H1 (cell line): ENCODE data around the gene PIK3R1. TPM values are rescaled to one million over a fixed set of nuclear protein-coding genes. Genes with fewer than 3 reads are reported as not detected.

Experiments used
- CTCF ChIA-PET: fragments of 300-600 bp; sonication (Branson Sonifier 250); formaldehyde crosslinking; loops from one replicate; lab custom pipeline; 2021; ENCODE audit not compliant: partially characterized antibody; lab: Charles Lee
- POLR2A ChIA-PET: fragments of 300-600 bp; sonication (Branson Sonifier 250); formaldehyde crosslinking; loops from one replicate; lab custom pipeline; 2021; ENCODE audit warnings: inconsistent platforms; ENCODE audit not compliant: partially characterized antibody; lab: Charles Lee
- DNase-seq, 2 experiments: peaks; one replicate each; pipeline versions ENCODE4 v3.0.0 to v3.0.0-alpha.2; 2010 to 2022; ENCODE audit warnings: low spot score in 2 of 2, low read depth in 1 of 2, mixed read lengths in 1 of 2
- FAIRE-seq: peaks from 2 replicates; lab custom pipeline; 2011; peaks lifted over from hg19 to GRCh38; lab: Jason Lieb, UNC
- H2AFZ ChIP-seq: 2 replicates; pipeline ENCODE4 v1.8.1; 2012; ENCODE audit warnings: low read length, inconsistent platforms
- H2AK5ac ChIP-seq: 2 replicates; pipeline ENCODE4 v1.6.1; 2013; ENCODE audit warnings: low read depth, low read length
- H2BK120ac ChIP-seq: replicated peaks from 2 replicates; pipeline ENCODE3; 2013; ENCODE audit warnings: low read depth, low read length, inconsistent platforms
- H2BK12ac ChIP-seq: 2 replicates; pipeline ENCODE4 v1.6.1; 2013; ENCODE audit warnings: low read depth, low read length
- H2BK15ac ChIP-seq: 2 replicates; pipeline ENCODE4 v1.6.1; 2013; ENCODE audit warnings: low read length
- H2BK20ac ChIP-seq: 2 replicates; pipeline ENCODE4 v1.6.1; 2013; ENCODE audit warnings: low read length
- H2BK5ac ChIP-seq: 2 replicates; pipeline ENCODE4 v1.6.1; 2013; ENCODE audit warnings: low read depth, low read length
- H3K14ac ChIP-seq: 2 replicates; pipeline ENCODE4 v1.6.1; 2013; ENCODE audit warnings: inconsistent platforms; ENCODE audit not compliant: insufficient read length
- H3K18ac ChIP-seq: 2 replicates; pipeline ENCODE4 v1.6.1; 2013; ENCODE audit warnings: low read length; ENCODE audit errors: extremely low read depth
- H3K23ac ChIP-seq: 2 replicates; pipeline ENCODE4 v1.6.1; 2013; ENCODE audit warnings: inconsistent platforms; ENCODE audit not compliant: insufficient read length
- H3K23me2 ChIP-seq: 2 replicates; pipeline ENCODE4 v1.6.1; 2013; ENCODE audit warnings: low read depth, low read length
- H3K27ac ChIP-seq: 2 replicates; pipeline ENCODE4 v1.6.1; 2011; ENCODE audit warnings: low read depth, low read length, inconsistent platforms
- H3K27me3 ChIP-seq, 4 experiments: replicated peaks in 1 of 4; 1 replicate in 1 of 4; 2 replicates in 3 of 4; pipeline versions ENCODE4 v1.6.1 to v1.8.1; 2011 to 2013; ENCODE audit warnings: low read length in 3 of 4, mild to moderate bottlenecking in 3 of 4, inconsistent platforms in 2 of 4, mixed read lengths in 2 of 4, moderate library complexity in 1 of 4; ENCODE audit not compliant: control insufficient read depth in 3 of 4, insufficient read depth in 3 of 4; ENCODE audit errors: extremely low read depth in 1 of 4
- H3K36me3 ChIP-seq, 4 experiments: 2 replicates each; pipeline versions ENCODE4 v1.6.1 to v1.8.1; 2011 to 2013; ENCODE audit warnings: mild to moderate bottlenecking in 4 of 4, low read length in 3 of 4, moderate library complexity in 2 of 4, control low read depth in 1 of 4, inconsistent platforms in 1 of 4; ENCODE audit not compliant: insufficient read depth in 4 of 4, control insufficient read depth in 2 of 4
- H3K4ac ChIP-seq: replicated peaks from 2 replicates; pipeline ENCODE3; 2013; ENCODE audit warnings: low read length, low read depth, mixed read lengths, inconsistent platforms; ENCODE audit not compliant: insufficient read length
- H3K4me1 ChIP-seq, 4 experiments: replicated peaks in 1 of 4; 1 replicate in 1 of 4; 2 replicates in 3 of 4; pipeline versions ENCODE4 v1.6.1 to v1.8.1; 2011 to 2013; ENCODE audit warnings: low read length in 3 of 4, inconsistent platforms in 2 of 4, mixed read lengths in 1 of 4; ENCODE audit not compliant: insufficient read depth in 4 of 4, control insufficient read depth in 3 of 4
- H3K4me2 ChIP-seq, 2 experiments: 2 replicates each; pipeline versions ENCODE4 v1.6.1 to v1.8.1; 2011 to 2013; ENCODE audit warnings: low read depth in 2 of 2, low read length in 2 of 2, control low read depth in 1 of 2, inconsistent platforms in 1 of 2, mild to moderate bottlenecking in 1 of 2; ENCODE audit not compliant: insufficient read depth in 1 of 2
- H3K4me3 ChIP-seq, 4 experiments: fragments of 200-600, 300-600 bp in 1 of 4; sonication (generic), shearing (Covaris generic), sonication (Bioruptor Twin) in 1 of 4; 2 replicates each; pipeline versions ENCODE4 v1.5.1 to v1.8.1; 2011 to 2016; ENCODE audit warnings: low read length in 4 of 4, low read depth in 3 of 4, control low read depth in 2 of 4, inconsistent platforms in 2 of 4, mild to moderate bottlenecking in 2 of 4, mixed read lengths in 1 of 4, moderate library complexity in 1 of 4; ENCODE audit not compliant: insufficient read depth in 2 of 4; ENCODE audit errors: extremely low read depth in 1 of 4
- H3K56ac ChIP-seq: replicated peaks from 2 replicates; pipeline ENCODE3; 2013; ENCODE audit warnings: low read depth, mild to moderate bottlenecking, mixed read lengths, low read length, inconsistent platforms; ENCODE audit not compliant: insufficient read length
- H3K79me1 ChIP-seq: 2 replicates; pipeline ENCODE4 v1.6.1; 2013; ENCODE audit warnings: low read depth, low read length, control low read depth
- H3K79me2 ChIP-seq, 2 experiments: 2 replicates each; pipeline versions ENCODE4 v1.6.1 to v1.8.1; 2012 to 2013; ENCODE audit warnings: low read length in 2 of 2, mild to moderate bottlenecking in 2 of 2, inconsistent platforms in 1 of 2; ENCODE audit not compliant: insufficient read depth in 2 of 2, control insufficient read depth in 1 of 2
- H3K9ac ChIP-seq, 4 experiments: replicated peaks in 1 of 4; 1 replicate in 1 of 4; 2 replicates in 3 of 4; pipeline versions ENCODE4 v1.6.1 to v1.8.1; 2011 to 2013; ENCODE audit warnings: low read depth in 3 of 4, low read length in 3 of 4, control low read depth in 2 of 4, mild to moderate bottlenecking in 2 of 4, moderate library complexity in 2 of 4, inconsistent platforms in 1 of 4; ENCODE audit errors: extremely low read depth in 1 of 4
- H3K9me3 ChIP-seq, 2 experiments: 2 replicates each; pipeline versions ENCODE4 v1.6.1 to v1.8.1; 2012 to 2013; ENCODE audit warnings: mild to moderate bottlenecking in 2 of 2, moderate library complexity in 2 of 2, control low read depth in 1 of 2, inconsistent platforms in 1 of 2, low read depth in 1 of 2, low read length in 1 of 2, mixed read lengths in 1 of 2; ENCODE audit not compliant: insufficient read depth in 2 of 2
- H4K20me1 ChIP-seq, 2 experiments: replicated peaks in 1 of 2; 2 replicates each; pipeline versions ENCODE3 to v1.8.1; 2011 to 2013; ENCODE audit warnings: inconsistent platforms in 2 of 2, low read length in 2 of 2, mild to moderate bottlenecking in 1 of 2; ENCODE audit not compliant: insufficient read depth in 2 of 2, control insufficient read depth in 1 of 2
- H4K5ac ChIP-seq: 2 replicates; pipeline ENCODE4 v1.6.1; 2013; ENCODE audit warnings: low read length, low read depth, mixed read lengths, inconsistent platforms; ENCODE audit not compliant: insufficient read length
- H4K8ac ChIP-seq: 2 replicates; pipeline ENCODE4 v1.8.0; 2013; ENCODE audit warnings: mild to moderate bottlenecking, moderate library complexity, low read length, inconsistent platforms; ENCODE audit not compliant: insufficient read depth; ENCODE audit errors: extremely low read depth
- H4K91ac ChIP-seq: replicated peaks from 2 replicates; pipeline ENCODE3; 2013; ENCODE audit warnings: low read length, mixed read lengths, inconsistent platforms; ENCODE audit not compliant: insufficient read length
- ASH2L ChIP-seq: fragments of 200-600, 300-600 bp; sonication (generic); IDR thresholded peaks from one replicate; pipeline ENCODE4 v1.7.1; 2017; ENCODE audit warnings: low read length
- BRCA1 ChIP-seq: IDR thresholded peaks from 2 replicates; pipeline ENCODE4 v1.6.1; 2012; ENCODE audit warnings: low read depth, low read length, improper control_type of control experiment
- CREB1 ChIP-seq: IDR thresholded peaks from 2 replicates; pipeline ENCODE4 v1.6.1; 2012; ENCODE audit warnings: inconsistent platforms
- GTF2F1 ChIP-seq: IDR thresholded peaks from 2 replicates; pipeline ENCODE4 v1.6.1; 2012; ENCODE audit warnings: low read depth, low read length, improper control_type of control experiment, borderline replicate concordance
- HDAC2 ChIP-seq, 2 experiments: fragments of 300-600 bp in 1 of 2; sonication (generic) in 1 of 2; IDR thresholded peaks; 2 replicates each; pipeline ENCODE4 v1.6.1; 2011 to 2012; ENCODE audit warnings: low read depth in 2 of 2, low read length in 2 of 2, mild to moderate bottlenecking in 2 of 2, moderate library complexity in 2 of 2, borderline replicate concordance in 1 of 2, inconsistent platforms in 1 of 2
- SRF ChIP-seq: IDR thresholded peaks from 2 replicates; pipeline ENCODE4 v1.6.1; 2011; ENCODE audit warnings: mild to moderate bottlenecking, low read depth, low read length, moderate library complexity
- WGBS, 2 experiments: shearing (Covaris generic) in 1 of 2; methylation state at CpG; one replicate each; pipeline versions ENCODE4 v1.1.6 to v1.1.7; 2013 to 2015; ENCODE audit warnings: low lambda C conversion rate in 2 of 2, mixed read lengths in 2 of 2, inconsistent platforms in 1 of 2, low coverage in 1 of 2, missing lambda C conversion rate in 1 of 2; ENCODE audit not compliant: insufficient replicate concordance in 2 of 2, insufficient coverage in 1 of 2, insufficient read length in 1 of 2; ENCODE audit errors: extremely low coverage in 1 of 2, missing lambda C conversion rate in 1 of 2; 5-methylcytosine and 5-hydroxymethylcytosine counted together
- polyA plus RNA-seq, 7 experiments: library from polyadenylated mRNA; depleted of rRNA in 3 of 7; stranded (reverse) in 5 of 7; unstranded in 2 of 7; fragments of >200 nt in 5 of 7; fragments of 200-250 nt in 2 of 7; gene quantifications; 1 replicate in 5 of 7; 2 replicates in 1 of 7; 4 replicates in 1 of 7; pipeline versions ENCODE4 v1.2.1 to v1.2.3, GENCODE V29; 2011 to 2013; ENCODE audit warnings: missing spikeins in 2 of 7, mixed read lengths in 2 of 7
- total RNA-seq: library from RNA; stranded (reverse); fragmentation: NEBNext Ultra II Directional; extraction: Animal tissue kit (Norgen Biotek cat#: 25700); gene quantifications from 2 replicates; pipeline ENCODE4 v1.2.1, GENCODE V29; 2021

PIK3R1 gene
- total and polyA plus RNA-seq, 2 of the 8 experiments (the other 6 are each of a cell fraction or from before 2014, with no cell fraction given) = 2.3 to 13.7 TPM

GRCh38 chr5:68319706-68320412 lies 104.3 kb downstream of the PIK3R1 start:
- FAIRE-seq = no peak

More at GRCh38 chr5:68319706-68320412, 104.3 kb downstream of the PIK3R1 start:
- no peak overlapping the region for H2AFZ ChIP-seq
- CTCF ChIA-PET = interaction anchor here (0.6 kb wide), 1 partner anchor 19 kb away, joined by 3 read pairs; no protein-coding TSS in a partner anchor
- H3K4ac ChIP-seq = no peak overlapping the region
- H3K23me2 ChIP-seq = no peaks in the 10 kb centered on the region; the same call in 1 of the 2 replicates
- no peak overlapping the region for H4K91ac ChIP-seq
- H2BK15ac ChIP-seq = no peak overlapping the region
- POLR2A ChIA-PET = no interaction called here
- H4K8ac ChIP-seq = no peak overlapping the region
- 83% methylated on average over 4 of the region's 4 CpGs; no CpG with 5 or more reads in 1 of the 2 experiments for WGBS, 2 experiments
- H2BK20ac ChIP-seq = no peak overlapping the region
- H3K23ac ChIP-seq = no peak overlapping the region
- H3K14ac ChIP-seq = no peak overlapping the region
- no peak overlapping the region for H3K9ac ChIP-seq
- no peak overlapping the region for H2BK12ac ChIP-seq
- H3K27me3 ChIP-seq = no peaks in the 10 kb centered on the region
- H4K5ac ChIP-seq = no peak overlapping the region
- H3K56ac ChIP-seq = no peak overlapping the region
- H2AK5ac ChIP-seq = no peak overlapping the region
- H2BK5ac ChIP-seq = no peak overlapping the region
- H2BK120ac ChIP-seq = no peak overlapping the region
- H3K4me2 ChIP-seq = no peak overlapping the region
- H3K79me1 ChIP-seq = no peaks in the 10 kb centered on the region
- TF ChIP-seq CREB1 = no peak
- no peak for TF ChIP-seq ASH2L
- TF ChIP-seq HDAC2 (IDR thresholded peaks at IDR 0.05; ENCODE audit: borderline replicate concordance in 1 of 2, low read depth in 2 of 2, low read length in 2 of 2) = no peak
- TF ChIP-seq SRF = no peak
- TF ChIP-seq BRCA1 = no peak
- TF ChIP-seq GTF2F1 = no peak
- H3K4me1 ChIP-seq = no peaks in the 10 kb centered on the region
- DNase-seq = no peak
- peaks cover 0 to 11% of the 10 kb centered on the region in 2 experiments; a peak in 2 of 4 replicates for H3K9me3 ChIP-seq
- no peaks in the 10 kb centered on the region for H3K36me3 ChIP-seq
- H4K20me1 ChIP-seq = no peaks in the 10 kb centered on the region
- H3K18ac ChIP-seq = no peak overlapping the region
- no peak overlapping the region for H3K27ac ChIP-seq
- H3K4me3 ChIP-seq = no peak overlapping the region
- no peaks in the 10 kb centered on the region for H3K79me2 ChIP-seq
